Pulmonary artery endothelial cell (primary cell): ENCODE measurements around the gene CST1. TPM values are rescaled to one million over a fixed set of nuclear protein-coding genes. Genes with fewer than 3 reads are reported as not detected.
"Not testable (repeated sequence)": the region's sequence is repeated elsewhere in the genome, so short reads cannot be mapped to it uniquely, and the experiment has no call there.

ENCODE experiments used
- DNase-seq: peaks from one replicate; pipeline ENCODE4 v3.0.0-alpha.2; 2011; ENCODE audit warnings: low read depth, low spot score
- total RNA-seq: library from RNA; depleted of rRNA; stranded (reverse); fragments of >200 nt; gene quantifications from 2 replicates; pipeline ENCODE4 v1.2.3, GENCODE V29; 2014

The CST1 gene
- total RNA-seq, 1 donor from 2014 or later: 0.26 TPM

DNA sequence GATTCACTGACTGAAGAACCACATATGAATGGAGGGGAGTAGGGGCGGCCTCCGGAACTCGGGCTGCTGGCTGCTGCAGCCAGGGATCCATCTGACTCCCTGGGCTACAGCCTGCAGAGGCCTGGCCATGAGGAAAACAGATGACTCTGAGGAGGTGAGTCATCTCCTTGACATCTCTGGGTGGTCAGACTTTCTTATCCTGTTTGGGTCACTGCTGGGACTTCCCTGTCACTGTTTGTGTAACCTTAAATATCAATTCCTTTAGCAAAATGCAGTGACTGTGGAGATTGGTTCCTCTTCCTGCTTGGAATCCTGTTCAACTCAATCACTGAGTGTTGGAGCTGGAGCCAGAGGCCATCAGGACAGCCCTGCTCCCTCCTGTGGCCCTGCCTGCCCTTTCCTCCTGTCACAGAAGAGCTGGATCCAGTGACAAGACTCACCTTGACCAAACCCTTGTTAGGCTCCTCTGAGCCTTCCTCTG, 4.4 kb upstream of the CST1 start:
- DNase-seq: peak; percentile 17

DNA sequence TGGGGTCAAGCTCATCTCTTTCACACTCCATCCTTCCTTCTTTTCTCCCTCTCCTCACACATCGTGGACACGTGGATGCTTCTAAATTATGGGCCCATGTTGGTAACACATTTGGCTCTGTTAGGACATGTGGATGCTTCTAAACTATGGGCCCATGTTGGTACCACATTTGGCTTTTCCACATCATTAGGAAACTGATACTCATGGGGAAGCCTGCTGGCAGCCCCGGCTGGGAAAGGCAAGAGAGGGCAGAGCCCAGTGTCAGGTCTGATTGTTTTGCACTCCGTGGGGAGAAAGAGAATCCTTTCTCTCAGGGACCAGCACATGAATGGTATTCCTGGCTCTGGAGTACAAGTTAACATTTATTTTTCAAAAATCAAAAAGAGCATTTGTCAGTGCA, 4.0 kb upstream of the CST1 start:
- no peak for DNase-seq

DNA sequence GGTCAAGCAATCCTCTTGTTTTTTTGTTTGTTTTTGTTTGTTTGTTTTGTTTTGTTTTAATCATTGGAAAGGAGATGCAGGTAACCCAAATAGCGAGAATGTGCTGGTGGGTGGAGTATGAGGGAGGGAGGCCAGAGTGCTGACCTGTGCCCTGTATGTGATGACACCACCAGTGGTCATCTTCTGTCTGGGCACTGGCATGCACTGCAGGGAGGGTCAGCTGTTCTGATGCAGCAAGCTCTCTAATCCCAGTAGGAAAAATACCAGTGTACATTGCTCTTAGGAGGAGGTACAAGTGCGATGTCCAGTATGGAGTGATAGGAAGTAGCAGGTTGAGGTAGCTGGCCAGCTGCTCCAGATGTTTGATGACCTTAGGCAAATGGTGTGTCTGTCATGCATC, 2.9 kb upstream of the CST1 start:
- DNase-seq: no peak

DNA sequence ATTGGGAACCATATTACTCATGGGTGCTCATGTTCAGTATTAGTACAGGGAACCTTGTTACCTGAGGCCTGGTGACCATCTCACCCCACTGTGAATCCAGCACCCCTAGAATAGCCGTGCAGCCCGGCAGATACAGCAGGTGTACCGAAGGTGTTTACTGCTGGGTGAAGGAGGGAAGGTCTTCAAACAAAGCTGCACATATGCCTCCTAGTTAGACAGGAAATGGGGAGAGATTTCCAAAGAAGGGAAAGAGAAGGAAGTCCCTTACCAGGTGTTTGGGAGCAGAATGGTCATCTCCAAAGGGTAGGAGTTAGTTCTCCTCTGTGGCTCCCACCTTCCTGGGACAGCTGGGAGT, 2.4 kb upstream of the CST1 start:
- no peak for DNase-seq

DNA sequence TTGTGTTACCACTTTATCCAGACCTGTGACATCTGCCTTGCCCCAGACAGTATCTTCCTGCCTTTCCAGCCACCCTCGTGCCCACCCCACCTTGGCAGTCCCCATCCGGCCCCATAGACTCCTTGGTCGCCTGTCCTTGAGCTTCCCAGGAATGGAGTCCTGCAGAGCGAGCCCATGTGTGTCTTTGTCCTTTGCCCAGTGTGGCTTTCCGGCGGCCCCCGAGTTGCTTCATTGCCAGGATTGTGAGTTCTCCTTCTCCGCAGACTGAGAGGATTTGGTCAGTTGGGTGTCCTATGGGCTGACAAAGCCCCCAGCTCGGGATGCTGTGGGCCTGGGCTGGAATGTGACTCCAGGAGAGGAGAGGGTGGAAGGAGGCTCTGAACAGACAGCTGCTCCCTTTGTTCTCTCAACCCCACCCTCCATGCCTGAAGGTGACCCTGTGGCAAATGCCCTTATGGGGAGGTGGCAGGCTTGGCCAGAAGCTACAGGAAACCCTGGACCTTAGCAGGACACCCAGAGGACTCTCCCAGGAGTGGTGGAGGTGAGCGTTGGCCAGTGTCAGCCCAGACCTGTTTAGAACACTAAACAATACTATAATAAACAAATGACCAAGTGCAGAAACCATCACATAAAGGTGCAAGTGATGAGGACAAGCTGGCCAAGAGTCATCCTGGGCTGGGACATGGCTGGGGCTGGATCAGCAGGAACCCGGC, 1.9 kb upstream of the CST1 start:
- DNase-seq: no peak

DNA sequence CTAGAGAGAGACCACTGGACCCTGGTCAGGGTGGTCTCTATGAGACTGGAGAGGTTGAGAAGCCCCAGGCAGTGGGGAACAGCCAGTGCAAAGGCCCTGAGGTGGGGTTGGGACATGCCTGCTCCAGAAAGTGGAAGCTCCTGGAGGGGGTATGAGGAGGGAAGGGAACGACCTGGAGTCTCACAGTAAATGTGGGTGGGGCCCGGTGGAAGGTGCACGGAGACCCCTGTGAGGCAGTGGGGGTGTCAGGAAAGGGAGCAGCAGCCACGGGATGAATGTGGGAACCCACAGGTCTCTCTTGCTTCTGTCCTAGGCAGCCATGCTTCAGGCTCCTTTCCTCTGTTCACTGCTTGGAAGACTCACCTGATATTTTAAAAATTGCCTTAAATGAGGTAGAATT, 1.3 kb upstream of the CST1 start:
- no peak for DNase-seq

DNA sequence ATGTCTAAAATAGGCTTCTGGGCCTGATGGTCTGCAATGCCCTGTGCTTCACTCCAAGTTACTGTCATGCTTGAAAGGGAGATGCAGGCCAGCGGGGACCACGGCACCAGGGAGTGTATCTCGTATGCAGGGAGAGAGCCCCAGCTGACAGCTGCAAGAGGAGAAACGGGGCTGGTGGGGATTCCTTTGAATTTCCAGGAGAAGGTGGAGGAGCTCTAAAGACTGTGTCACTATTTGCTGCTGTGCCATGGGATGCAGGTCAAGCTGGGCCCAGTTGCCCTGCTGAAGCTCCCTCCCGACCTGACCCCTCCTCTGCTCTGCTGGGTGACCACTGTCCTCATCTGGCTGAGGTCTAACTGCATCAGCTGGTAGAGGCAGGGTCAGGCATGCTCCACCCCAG, 989 bp downstream of the CST1 start:
- no peak for DNase-seq

DNA sequence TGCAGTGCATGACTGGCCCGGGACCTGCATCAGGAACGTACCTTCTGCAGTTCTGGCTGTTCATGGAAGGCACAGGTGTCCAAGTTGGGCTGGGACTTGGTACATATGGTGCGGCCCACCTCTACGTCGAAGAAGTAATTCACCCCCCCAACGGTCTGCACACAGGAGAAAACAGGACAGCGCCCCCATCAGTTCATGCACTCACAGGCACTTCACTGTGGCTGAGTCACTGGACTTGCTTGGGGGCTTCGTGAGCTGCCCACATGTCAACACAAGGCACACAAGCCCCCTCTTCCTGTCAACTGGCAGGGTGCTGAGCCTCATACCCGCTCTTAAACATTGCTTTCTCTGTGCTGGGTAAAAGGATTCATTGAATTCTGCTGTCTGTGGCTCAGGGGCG, 1.8 kb downstream of the CST1 start:
- not testable (repeated sequence) for DNase-seq

DNA sequence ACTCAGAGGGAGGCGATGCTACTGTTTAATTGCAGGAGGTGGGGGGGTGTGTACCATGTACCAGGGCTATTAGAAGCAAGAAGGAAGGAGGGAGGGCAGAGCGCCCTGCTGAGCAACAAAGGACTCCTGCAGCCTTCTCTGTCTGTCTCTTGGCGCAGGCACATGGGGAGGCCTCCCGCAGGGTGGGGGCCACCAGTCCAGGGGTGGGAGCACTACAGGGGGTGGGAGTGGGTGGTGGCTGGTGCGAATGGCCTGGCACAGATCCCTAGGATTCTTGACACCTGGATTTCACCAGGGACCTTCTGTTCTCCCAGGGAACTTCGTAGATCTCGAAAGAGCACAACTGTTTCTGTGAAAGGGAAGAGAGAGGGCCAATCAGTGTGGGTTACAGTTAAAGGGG, 3.2 kb downstream of the CST1 start:
- DNase-seq: not testable (repeated sequence)

DNA sequence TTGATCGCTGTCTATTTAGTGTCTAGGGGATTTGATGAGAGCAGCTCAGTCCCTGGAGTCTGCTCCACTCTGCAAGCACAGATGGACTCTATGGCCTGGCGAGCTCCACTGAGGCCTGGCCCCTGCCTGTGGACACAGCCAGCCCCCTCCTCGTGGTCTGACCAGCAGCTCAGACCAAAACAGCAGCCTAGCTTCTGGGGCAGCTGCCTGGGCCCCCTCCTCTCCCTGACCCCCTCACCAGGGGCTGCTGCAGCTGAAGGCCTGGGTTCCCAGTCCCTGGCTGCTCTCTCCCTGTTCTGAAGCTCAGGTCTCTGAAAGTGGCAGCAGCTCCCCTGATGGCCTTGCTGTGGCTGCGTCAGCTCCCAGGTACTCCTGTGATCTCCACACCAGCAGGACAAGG, 3.6 kb downstream of the CST1 start:
- not testable (repeated sequence) for DNase-seq

DNA sequence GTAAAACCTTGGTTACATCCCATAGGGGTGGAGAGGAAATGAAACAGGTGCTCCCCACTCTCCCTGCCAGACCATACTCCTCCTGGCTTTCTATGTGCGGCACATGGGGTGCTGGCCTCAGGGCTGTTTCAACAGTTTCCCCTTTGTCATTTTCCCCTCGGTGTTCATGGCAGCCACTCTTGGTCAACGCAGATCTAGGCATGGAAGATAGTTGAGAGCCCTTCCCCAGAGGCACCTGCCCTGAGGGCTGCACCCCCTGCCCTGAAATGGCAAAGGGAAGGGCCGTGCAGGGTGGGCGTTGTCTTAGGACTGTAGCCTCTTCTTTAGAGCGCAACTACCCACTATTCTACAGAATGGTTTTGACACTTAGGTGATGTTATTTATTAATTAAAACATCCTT, 4.4 kb downstream of the CST1 start:
- DNase-seq: no peak

DNA sequence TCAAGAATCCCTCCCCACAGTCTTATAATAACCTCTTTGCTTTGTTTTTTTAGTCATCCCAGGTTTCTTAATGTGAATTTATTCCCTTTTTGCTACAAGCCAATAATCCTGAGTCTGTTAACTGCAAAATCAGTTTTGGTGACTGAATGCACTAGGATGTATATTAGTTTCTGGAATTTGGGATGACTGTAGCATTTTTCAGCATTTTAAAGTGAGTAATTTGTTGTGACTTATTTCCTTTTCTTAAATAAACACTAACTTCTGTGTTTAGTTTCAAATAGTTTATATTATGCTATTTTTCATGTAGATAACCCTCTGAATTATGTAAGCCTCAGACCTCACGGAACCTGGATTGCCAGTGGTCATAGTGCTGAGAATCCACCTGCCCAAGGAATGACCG, 5.5 kb downstream of the CST1 start:
- no peak for DNase-seq

DNA sequence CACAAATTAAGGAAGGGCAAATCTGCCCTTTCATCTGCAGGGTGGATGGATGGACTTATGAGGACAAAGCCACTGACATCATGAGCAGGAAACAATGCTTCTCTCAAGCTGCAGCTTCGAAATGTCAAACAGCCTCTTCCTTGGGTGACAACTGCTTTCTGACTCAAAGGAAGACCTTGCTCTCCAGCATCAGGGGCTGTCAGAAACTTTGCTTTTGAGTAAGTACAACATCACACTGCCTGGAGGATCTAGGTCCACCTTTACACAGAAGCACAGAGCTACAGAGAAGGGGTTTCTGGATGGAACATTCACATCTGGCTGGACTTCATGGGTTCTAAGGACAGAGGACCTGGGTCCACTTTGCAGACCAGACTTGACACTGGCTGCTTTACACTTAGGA, 5.9 kb downstream of the CST1 start:
- no peak for DNase-seq

DNA sequence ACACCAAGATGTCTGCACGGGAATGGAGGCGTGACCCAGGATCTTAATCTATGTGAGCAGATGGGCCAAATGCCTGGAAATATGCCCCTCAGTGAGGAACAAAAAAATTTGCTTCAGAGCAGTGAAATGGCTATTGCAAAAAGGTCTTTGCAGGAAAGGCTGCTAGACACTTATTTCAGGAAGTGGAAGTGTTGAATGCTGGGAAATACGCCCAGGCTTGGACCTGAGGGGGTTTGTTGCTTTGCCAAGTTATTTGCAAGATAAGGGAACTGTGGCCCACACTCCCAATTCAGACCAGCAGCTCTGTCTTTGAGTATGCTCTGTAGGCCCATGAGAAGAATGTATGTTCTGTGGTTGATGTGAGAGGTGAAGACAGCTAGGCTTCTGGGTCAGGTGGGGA, 15.3 kb downstream of the CST1 start:
- DNase-seq: not testable (repeated sequence)

DNA sequence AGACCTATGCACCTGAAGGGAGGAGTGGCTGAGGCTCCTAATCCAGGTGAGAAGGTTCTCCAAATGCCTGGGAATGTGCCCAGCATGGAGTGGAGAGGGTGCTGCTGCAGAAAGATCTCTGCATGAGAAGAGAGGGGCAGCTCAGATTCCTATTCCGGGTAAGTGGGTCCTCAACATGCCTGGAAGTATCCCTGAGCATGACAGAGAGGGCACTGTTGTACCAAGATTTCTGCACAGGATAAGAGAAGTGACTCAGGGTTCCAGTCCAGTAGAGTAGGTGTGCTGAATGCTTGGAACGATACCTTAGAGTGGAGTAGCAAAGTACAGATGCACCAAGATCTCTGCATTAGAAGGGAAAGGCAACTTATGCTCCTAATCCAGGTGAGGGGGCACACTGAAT, 15.8 kb downstream of the CST1 start:
- DNase-seq: not testable (repeated sequence)

DNA sequence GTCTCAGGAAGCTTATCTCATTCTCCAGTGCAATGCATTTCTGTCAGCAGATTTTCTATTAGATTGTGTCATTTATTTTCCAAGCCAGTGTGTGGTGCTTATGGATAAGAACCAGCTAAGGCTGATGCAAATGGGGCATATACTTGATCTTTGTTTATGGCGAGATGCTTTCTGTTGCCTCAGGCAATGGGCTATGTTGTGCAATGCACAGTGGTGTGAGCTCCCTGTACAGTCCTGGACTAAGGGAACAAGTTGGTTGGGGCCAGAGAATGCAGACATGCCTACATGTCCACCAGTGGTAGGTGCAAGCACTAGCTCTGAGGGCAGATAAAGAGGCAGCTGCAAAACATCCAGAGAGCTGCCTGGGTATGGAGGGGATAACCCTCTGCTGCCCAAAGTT, 16.3 kb downstream of the CST1 start:
- not testable (repeated sequence) for DNase-seq

DNA sequence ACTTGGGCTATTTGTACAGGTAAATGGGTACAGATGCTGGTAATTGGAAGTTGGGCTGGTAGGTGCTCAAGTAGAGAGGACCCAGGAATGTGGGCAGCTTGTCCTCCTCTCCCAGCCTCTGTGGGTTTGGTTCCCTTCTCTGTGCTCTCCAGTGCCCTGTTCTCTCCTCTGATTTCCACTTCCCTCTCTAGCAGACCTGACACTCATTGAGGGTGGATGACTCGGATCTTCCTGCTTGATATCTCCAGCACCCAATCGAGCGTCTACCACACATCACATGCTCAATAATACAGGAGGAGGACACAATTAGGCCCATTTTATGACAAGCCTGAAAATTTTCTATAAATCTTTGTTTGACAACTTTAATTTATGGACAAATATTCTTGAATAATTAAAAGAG, 23.7 kb downstream of the CST1 start:
- DNase-seq: no peak

DNA sequence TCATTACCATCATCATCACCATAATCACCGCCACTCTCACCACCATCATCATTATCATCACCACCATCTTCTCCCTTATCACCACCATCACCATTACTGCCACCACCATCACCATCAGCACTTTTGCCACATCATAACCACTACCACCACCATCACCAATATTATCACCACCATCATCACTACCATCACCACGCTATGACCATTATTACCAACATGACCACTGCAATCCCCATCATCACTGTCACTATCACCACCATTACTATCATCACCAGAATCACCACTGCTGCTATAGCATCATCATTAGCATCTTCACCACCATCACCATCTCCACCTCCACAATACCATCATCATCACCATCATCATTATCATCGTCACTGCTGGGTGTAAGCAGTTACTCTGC, 25.6 kb downstream of the CST1 start:
- no peak for DNase-seq

DNA sequence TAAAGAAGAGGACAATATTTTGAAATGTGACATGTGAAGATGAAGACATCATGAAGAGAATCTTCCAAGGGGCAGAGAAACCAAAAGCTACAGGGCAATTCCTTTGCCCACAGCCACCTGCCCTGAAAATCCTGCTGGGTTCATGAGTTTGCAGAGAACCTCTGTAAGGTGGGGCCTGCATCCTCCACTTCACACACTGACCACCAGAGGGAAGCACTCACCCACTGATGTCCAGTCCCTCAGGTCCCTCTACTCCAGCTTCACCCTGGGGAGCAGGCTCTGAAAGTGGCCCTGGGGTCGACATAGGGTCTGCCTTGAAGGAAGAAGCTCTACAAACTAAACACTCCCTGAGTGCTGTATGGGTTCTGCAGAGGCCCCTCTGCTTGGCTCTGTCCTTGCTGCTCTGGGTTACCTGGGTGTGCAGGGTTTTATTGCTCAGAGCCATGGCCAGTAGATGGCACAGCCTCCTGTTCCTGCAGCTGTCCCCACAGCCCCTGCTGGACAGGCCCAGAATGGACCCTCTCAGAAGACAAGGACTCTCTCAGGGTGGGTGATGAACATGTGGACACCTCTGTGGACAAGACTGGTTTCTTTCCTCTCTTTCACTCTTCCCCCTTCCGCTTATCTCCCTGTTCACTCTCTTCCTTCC, 27.0 kb downstream of the CST1 start:
- DNase-seq: not testable (repeated sequence)

DNA sequence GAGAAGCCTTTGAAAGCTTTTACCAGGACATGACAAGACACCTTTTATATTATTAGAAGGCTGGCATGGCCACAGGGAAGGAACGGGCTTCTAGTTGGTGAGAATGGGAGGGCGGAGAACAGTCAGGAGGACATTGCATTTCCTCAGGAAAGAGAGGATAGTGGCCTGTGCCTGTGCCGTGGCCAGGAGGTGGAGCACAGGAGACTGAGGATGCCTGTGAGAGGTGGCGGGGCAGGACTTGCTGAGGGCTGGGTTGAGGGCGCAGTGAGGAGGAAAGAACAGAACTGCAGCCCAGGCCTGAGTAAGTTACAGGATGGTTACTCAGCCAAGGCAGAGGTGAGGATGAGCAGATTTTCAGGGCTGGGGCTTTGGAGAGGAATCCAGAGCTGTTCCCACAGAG, 27.9 kb downstream of the CST1 start:
- DNase-seq: not testable (repeated sequence)

DNA sequence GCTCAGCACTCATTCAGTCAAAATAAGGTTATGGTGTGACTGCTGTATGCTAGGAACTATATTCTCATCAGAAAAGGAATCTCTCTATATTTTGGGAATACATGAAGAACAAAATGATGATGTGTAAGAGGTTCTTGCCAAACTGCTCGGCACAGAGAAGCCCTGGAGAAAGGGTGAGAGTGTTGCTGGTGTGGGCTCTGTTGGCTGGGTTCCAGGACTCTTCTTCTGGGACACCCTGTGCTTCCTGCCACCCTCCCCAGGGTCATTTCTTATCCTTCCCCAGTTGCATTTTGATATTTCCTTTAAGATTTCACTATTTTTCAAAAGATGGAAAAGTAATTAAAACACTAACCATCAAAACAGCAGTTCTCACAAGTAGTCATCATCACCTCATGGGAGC, 28.8 kb downstream of the CST1 start:
- no peak for DNase-seq

DNA sequence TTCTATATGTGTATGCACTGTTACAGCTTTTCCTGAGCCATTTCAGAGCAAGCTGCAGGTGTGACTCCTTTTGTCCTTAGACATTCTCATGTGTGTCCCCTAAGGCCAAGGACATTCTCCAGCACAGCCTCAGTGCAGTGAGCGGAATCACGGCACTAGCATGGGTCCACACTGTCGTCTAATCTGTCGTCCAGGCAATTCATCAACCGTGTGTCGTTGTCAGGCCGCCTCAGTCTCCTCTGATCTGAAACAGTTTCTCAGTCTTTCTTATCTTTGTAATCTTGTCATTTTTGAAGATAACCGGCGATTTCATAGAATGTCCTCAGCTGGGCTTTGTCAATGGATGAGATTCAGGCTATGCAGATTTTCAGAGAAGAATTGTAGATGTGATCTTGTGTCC, 31.4 kb downstream of the CST1 start:
- DNase-seq: not testable (repeated sequence)

DNA sequence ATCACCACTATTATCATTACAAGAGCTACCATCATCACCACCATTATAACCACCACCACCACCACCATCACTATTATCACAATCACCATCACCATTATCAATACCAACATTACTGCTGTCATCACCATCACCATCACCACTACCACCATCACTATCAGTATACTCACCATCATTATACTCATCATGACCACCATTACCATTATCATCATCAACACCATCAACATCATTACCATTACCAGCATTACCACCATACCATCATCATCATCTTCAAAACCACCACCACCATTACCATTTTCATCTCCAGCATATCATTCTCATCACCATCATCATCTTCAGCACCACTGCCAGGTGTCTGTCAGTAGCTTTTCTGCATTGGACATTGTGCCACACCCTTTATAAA, 39.0 kb downstream of the CST1 start:
- DNase-seq: not testable (repeated sequence)
